HG02571 (cell line): ENCODE measurements around the gene CHCHD3.

Source experiments
- ATAC-seq: cut with Tn5 transposase; IDR thresholded peaks from one replicate; pipeline ENCODE4 v1.9.1; 2021; ENCODE audit warnings: mild to moderate bottlenecking, moderate library complexity; ENCODE audit not compliant: unreplicated experiment

The CHCHD3 gene

DNA sequence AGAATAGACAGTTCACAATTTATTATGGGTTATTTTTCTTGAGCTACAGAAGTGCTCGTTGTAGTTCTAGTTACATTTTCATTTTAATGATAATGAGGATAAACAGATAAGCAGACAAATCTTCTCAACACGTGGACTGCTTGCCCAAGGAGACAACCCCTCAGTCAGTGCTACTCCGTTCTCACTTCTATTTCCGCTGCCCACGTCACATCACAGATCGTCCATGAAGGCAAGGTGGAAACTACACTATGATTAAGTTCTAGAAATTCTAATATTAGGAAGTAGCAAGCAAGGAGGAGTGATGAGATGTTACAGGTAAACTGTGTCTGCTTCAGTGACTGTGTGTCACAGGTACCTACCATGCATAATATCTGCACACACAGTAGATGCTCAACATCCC, 210.5 kb downstream of the CHCHD3 start:
- ATAC-seq: peak; percentile 62

GRCh38 chr7:132869166-132869861, 212.6 kb downstream of the CHCHD3 start:
- ATAC-seq: no peak

DNA sequence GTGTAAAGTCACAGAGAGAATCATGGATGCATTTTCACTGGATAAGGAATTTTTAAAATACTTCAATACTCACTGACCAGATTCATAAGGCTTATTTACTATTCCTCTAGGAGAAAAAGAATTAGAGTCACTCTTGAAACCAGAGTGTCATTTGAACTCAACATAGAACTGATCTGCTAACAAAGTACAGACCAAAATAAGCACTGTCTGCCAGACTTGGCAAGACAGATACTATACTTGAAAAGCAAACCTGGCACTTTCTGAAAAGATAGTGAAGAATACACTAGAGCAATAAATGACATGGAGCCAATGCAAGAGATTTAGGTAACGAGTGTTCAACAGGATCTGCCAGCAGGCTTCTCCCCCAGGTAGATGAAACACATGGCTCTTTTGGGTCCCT, 215.3 kb downstream of the CHCHD3 start:
- ATAC-seq: no peak

- ATAC-seq: no peak
Observed at GRCh38 chr7:132866144-132866531, 215.8 kb downstream of the CHCHD3 start.

GRCh38 chr7:132865366-132866143, 216.3 kb downstream of the CHCHD3 start:
- ATAC-seq: no peak

DNA sequence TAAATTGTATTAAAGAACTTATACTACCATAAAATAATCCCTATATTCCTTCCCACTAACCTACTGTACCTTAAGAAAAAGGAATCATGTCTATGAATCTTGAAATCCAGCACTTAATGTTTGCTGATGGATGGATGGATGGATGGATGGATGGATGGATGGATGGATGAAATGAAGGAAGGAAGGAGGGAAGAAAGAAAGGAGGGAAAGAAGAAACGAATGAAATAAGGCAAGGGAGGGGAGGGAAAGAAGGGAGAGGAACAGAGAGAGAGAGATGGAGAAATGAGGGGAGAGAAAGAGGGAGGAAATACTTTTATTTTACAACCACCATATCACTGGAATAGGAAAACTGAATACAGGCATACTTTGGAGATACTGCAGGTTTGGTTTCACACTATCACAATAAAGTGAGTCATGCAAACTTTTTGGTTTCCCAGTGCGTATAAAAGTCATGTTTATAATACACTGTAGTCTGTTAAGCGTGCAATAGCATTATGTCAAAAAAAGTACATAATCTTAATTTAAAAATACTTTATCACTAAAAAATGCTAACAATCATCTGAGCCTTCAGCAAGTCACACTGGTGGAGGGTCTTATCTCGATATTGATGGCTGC, 219.8 kb downstream of the CHCHD3 start:
- ATAC-seq: no peak

DNA sequence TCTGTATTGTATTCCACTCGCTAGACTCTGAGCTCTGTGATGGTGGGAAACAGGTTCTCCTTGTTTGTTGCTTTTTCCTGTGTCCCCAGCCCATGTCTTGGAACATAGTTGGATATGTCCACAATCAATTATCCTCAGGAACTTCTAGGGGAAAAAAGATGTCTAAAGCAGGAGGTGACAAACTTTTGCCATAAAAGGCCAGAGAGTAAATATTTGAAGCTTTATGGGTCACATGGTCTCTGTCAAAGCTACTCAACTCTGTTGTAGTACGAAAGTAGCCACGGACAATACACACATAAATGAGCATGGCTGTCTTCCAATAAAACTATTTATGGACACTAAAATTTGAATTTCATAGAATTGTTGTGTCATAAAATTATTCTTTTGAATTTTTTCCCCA, 220.5 kb downstream of the CHCHD3 start:
- no peak for ATAC-seq

GRCh38 chr7:132859199-132859598, 222.7 kb downstream of the CHCHD3 start:
- no peak for ATAC-seq

GRCh38 chr7:132858760-132859159, 223.1 kb downstream of the CHCHD3 start:
- no peak for ATAC-seq

DNA sequence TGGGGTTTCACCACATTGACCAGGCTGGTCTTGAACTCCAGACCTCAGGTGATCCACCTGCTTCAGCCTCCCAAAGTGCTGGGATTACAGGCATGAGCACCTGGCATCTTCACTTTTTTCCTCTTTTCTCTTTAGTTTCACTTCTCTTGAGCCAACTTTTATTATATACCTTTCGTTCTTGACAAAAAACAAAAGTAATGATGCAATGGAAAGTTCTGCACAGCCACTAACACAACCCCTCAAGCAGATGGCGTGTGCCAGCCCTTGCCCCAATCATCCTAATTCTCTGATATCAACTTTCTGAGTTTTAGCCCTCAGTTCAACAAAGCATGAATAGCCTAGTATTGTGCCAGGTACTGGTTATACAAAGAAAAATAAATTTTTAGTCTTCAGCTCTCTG, 223.6 kb downstream of the CHCHD3 start:
- no peak for ATAC-seq

DNA sequence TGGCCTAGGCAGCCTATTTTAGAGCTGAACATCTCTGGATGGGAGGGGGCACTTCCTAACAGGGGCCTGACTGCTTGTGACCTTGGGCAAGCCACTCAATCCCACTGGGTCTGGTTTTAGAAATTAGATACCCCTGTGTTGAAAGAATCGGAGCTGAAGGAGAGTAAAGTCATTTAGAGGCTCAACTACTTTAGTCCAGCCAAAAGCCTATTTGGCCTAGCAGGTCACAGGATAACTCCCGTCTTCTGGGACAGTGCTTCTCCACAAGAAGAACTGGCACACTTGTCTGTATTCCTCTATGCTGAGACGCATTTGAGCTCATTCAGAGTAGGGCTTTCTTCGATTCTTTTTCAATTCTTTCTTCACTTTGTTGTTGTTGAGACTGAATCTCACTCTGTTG, 224.2 kb downstream of the CHCHD3 start:
- no peak for ATAC-seq

DNA sequence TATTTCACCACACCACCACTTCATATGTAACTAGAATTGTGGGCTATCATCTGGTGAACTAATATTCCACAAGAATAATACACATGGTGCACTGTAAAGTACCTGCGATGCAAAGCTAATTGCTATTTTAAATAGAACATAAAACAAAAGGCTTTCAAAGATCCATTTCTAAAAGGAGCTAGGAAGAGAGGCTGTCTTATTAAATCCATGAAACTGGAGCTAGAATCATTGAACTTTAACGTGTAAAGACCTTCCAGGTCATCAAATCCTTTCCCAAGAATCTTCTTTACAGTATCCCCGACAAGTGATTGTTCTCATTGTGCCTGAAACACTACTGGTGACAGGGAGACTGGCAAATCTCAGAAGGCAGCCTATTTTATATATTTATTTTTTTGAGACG, 224.9 kb downstream of the CHCHD3 start:
- ATAC-seq: no peak

DNA sequence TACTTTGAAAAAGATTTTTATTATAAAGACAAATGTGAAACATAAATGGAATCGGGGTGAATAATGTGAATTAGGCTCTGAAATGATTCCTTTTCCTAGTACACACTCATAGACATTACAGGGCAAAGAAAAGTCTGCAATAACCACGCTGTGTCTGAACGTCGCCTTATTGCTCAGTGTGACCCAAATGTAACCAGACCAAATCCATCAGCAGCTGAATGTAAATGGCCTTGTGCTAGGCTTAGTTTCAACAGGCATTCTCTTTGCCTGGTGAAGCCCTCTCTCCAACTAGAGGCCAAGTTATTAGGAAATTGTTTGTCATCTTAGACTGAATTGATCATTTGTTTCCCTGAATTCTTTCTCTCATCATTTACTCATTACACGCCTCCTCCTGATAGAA, 225.5 kb downstream of the CHCHD3 start:
- ATAC-seq: no peak

DNA sequence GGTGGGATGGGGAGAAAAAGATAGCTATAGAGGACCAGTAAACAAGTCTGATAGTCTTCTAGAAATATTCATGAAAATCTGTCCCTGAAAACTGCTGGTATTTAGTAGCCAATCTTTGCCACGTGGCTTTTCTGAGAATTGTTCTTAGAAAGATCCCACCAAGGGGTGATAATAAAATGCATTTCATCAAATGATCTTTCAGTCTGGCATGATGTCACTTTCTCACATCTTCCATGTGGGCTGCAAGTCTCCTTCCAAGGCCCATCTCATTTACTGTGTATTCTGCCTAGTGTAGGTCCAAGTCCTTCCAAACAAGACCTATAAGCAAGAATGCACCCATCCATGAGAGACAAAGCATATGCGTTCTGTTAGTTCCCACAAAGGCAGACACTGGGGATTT, 226.0 kb downstream of the CHCHD3 start:
- ATAC-seq: no peak

DNA sequence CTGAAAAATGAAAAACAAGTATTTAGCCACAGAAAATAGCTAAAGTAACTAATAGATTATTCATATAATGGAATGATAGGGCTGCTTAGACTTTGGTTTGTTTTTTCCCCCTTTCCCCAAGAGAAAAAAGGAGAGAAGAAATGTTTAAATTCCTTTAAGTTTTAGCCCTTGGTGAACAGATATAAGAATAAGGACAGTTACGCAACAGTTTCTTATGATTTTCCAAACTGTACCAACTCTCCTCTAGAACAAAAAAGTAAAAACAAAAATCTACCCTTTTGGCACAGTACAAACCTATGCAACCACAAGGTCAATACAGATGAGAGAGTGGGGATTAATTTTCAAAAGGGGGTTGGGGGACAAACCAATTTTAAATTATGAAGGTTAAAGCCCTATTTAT, 227.7 kb downstream of the CHCHD3 start:
- ATAC-seq: no peak

DNA sequence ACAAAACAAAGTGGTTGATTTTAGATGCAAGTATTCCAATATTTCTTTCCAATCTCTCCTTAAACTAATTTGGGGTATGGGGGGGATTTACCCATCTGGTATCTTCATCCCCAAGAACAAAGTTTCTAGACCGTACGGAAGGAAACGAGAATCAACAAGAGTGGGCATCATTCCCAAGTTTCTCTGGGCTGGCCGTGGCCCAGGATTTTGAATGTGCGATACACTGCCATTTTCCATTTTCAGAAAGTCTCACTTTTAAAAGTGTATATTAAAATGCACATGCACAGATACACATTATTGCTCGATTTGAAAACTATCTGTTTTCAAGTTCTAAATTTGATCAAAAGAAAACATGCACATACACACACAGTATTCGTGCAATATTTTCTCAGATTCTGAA, 234.5 kb downstream of the CHCHD3 start:
- ATAC-seq: no peak

DNA sequence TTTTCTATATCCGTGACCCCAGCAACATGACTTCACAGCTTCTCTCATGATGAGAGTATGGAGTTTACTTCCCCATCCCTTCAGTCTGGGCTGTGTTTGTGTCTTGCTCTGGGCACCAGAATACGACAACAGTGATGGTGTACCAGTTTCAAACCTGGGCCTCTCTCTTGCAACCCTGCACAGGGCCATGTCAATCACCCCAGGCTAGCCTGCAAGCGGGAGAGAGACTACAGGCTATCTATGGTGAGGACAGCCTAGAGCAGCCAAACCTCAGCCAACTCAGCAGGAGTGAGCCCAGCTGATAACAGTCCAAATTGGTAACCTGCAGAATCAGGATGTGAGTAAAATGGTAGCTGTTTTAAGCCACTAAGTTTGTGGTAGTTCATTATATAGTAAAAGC, 235.8 kb downstream of the CHCHD3 start:
- ATAC-seq: no peak

GRCh38 chr7:132842478-132842877, 239.4 kb downstream of the CHCHD3 start:
- no peak for ATAC-seq

- no peak for ATAC-seq
Observed at GRCh38 chr7:132840199-132840598, 241.7 kb downstream of the CHCHD3 start.

DNA sequence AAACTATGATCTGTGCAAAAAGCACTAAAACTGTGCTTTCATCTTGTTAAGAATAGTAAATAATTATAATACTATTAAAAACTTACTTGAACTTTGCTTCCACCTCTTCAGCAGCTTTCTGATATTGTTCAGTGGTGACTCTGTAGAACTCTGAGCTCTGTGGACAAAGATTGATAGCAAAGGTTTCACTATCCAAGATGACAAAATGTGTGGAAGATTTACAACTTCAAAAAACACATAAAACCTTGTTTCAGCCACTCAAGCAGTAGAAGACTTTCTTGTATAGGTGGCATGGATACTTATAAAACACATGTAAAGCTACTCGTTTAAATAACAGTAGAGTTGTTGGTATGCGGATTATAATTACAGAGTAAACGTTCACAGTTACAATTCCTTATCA, 243.6 kb downstream of the CHCHD3 start:
- ATAC-seq: no peak

DNA sequence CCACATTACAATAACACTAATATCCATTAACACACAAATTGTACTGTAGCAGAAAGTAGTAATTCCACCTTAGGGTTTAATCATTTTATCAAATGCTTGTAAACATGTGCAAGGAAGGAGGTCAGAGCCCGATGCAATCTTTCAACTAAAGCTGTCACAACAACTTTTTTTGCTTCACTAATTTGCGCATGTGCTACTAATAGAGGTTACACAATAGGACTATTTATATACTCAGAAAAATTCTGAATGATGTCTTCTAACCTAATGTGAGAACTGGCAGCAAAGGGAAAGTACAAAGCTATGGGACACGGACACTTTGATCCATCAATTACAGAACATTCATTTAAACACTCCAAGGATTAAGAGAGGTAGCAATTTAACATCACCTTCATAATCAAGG, 244.4 kb downstream of the CHCHD3 start:
- ATAC-seq: no peak

DNA sequence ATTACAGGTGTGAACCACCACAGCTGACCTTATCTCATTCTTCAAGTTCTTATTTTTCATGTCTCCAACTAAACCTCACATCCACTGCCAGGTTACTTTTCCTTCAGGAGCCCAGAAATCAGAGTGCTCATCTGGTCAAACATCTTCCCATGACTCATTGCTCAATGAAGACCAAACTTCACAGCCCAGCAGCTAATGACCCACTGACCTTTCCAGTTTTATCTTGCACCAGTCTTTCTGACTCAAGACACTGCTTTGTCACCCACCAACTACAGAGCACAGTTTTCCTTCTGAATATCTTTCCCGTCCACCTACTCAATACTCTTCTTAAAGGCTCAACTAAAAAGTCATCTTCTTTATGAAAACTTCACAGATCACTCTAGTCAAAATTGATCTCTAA, 245.1 kb downstream of the CHCHD3 start:
- no peak for ATAC-seq
